Measurements from ENCODE around the gene GPI.

- TF ChIP-seq CTCF (IDR thresholded peaks at IDR 0.05) = no peak
- no peak for TF ChIP-seq POLR2A (IDR thresholded peaks at IDR 0.05)
These were observed 37.1 kb upstream of the GPI start for GRCh38 chr19:34327851-34328250.
